Activated CD4-positive, alpha-beta T cell treated with anti-CD3 and anti-CD28 coated beads, Interleukin-2, amount 10 ng/mL, durations not matched to agents 24 days and 14 days (primary cell): ENCODE measurements around the gene FBF1. TPM values are rescaled to one million over a fixed set of nuclear protein-coding genes. Genes with fewer than 3 reads are reported as not detected.

ENCODE experiments used
- DNase-seq: peaks from one replicate; pipeline ENCODE4 v3.0.0; 2022
- H3K27ac Mint-ChIP-seq: one replicate; pipeline ENCODE4 v1.8.0; 2022; ENCODE audit warnings: mild to moderate bottlenecking, mixed read lengths
- H3K27me3 Mint-ChIP-seq: one replicate; pipeline ENCODE4 v1.8.0; 2022; ENCODE audit warnings: mixed read lengths
- H3K36me3 Mint-ChIP-seq: one replicate; pipeline ENCODE4 v1.8.0; 2022; ENCODE audit warnings: low read depth, mild to moderate bottlenecking, mixed read lengths
- H3K4me1 Mint-ChIP-seq: one replicate; pipeline ENCODE4 v1.8.0; 2021; ENCODE audit warnings: mixed read lengths
- H3K4me3 Mint-ChIP-seq: one replicate; pipeline ENCODE4 v1.8.0; 2022; ENCODE audit warnings: mild to moderate bottlenecking, moderate library complexity, mixed read lengths
- H3K9me3 Mint-ChIP-seq: one replicate; pipeline ENCODE4 v1.8.0; 2021; ENCODE audit warnings: mixed read lengths
- intact Hi-C: fragments of 100-400 bp; cut with micrococcal nuclease; formaldehyde crosslinking; loops from one replicate; pipeline ENCODE4 v1.15.1; 2023
- total RNA-seq: library from RNA; stranded (reverse); gene quantifications from 2 replicates; pipeline ENCODE4 v1.2.3, GENCODE V29; 2022

The FBF1 gene
- total RNA-seq, 1 donor from 2014 or later = 18.6 TPM

DNA sequence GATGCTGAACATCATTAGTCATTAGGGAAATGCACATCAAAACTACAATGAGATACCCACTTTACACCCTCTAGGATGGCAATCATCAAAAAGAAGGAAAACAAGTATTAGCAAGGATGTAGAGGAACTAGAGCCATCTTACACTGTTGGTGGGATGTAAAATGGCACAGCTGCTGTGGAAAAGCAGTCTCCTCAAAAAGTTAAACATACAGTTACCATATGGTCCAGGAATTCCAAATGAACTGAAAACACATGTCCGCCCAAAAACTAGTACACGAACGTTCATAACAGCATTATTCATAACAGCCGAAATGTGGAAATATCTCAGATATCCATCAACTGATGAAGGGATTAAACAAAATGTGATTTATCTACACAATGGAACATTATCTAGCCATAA lies 7.0 kb downstream of the FBF1 start:
- H3K4me3 Mint-ChIP-seq = no peak overlapping the region
- no peaks in the 10 kb centered on the region for H3K9me3 Mint-ChIP-seq
- no peaks in the 10 kb centered on the region for H3K4me1 Mint-ChIP-seq
- H3K27ac Mint-ChIP-seq = no peak overlapping the region
- intact Hi-C loops = no loop called here
- DNase-seq = no peak
- H3K36me3 Mint-ChIP-seq = peaks cover 2% of the 10 kb centered on the region
- H3K27me3 Mint-ChIP-seq = no peaks in the 10 kb centered on the region

DNA sequence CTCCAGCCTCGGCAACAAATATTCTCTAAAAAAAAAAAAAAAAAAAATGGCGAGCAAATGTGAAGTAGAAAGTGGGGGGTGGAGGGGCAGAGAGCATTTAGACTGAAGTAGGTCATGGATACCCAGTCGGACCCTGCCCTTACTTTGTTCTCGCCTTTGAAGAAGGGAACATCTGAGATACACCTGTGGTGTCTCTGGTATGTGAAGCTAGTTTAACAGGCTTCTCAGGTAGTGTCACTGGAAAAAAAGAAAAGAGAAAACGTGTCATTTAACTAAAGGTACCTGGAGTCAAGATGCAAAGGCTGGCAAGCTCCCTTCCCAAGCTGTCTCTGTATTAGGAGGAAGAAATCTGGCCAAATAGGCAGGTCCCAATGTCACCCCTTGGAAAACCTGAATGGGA lies 8.0 kb downstream of the FBF1 start:
- H3K27ac Mint-ChIP-seq = no peak overlapping the region
- no peak for DNase-seq
- H3K4me1 Mint-ChIP-seq = no peaks in the 10 kb centered on the region
- no peaks in the 10 kb centered on the region for H3K27me3 Mint-ChIP-seq
- H3K9me3 Mint-ChIP-seq = no peaks in the 10 kb centered on the region
- intact Hi-C loops = no loop called here
- H3K36me3 Mint-ChIP-seq = peaks cover 3% of the 10 kb centered on the region
- H3K4me3 Mint-ChIP-seq = no peak overlapping the region

DNA sequence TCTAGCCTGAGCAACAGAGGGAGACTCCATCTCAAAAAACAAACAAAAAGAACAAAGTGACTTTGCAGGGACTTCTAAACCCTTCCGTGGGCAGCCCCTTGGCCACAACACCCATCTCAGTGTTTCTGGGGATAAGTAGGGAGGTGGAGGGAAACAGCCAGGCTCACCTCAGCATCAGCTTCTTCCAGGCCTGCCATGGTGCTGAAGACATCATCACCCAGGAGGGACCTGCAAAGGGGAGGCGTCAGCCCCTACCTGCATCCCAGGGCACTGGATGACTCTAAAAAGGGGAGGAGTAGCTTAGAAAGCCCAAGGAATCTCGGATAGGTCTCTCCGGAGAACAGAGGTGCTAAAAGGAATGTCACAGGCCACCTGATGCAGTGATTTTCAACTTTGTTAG lies 9.8 kb downstream of the FBF1 start:
- Mint-ChIP-seq H3K4me3 (no peak overlapping the region), H3K27ac (no peak overlapping the region), H3K9me3 (no peaks in the 10 kb centered on the region), H3K4me1 (no peaks in the 10 kb centered on the region), H3K36me3 (peaks cover 3% of the 10 kb centered on the region), H3K27me3 (no peaks in the 10 kb centered on the region)
- no peak for DNase-seq
- intact Hi-C loops = no loop called here

DNA sequence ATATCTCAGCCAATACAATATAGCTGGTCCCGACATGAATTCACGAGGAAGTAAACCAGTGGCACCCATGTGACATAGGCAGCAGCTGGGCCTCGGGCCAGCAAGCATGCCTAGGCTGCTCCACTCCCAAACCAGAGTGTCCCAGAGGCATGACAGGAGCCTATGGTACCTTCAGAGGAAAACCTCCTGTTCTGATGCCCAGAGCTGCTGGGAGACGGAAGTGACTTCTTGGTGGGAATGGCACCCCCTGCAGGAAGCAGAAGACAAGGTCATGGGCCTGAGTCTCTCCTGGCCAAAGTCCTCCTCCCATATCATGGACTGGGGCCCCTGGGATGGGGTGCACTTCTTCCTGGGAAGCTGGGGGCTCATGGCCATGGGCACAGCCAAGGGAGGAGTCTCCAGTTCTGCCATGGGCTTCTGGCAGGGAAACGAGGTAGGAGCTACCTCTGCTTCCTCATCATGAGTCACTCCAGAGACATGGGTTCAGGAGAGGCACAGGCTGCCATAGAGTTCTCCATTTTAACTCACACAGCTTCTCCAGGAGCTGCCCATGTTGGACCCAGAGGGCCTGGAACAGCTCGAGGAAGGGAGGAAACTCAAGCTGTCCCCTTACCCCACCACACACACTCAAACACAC lies 13.4 kb downstream of the FBF1 start:
- no peak overlapping the region for H3K4me3 Mint-ChIP-seq
- no peak overlapping the region for H3K27ac Mint-ChIP-seq
- no peaks in the 10 kb centered on the region for H3K9me3 Mint-ChIP-seq
- intact Hi-C loops = no loop called here
- H3K36me3 Mint-ChIP-seq = peaks cover 5% of the 10 kb centered on the region
- H3K27me3 Mint-ChIP-seq = no peaks in the 10 kb centered on the region
- no peaks in the 10 kb centered on the region for H3K4me1 Mint-ChIP-seq
- no peak for DNase-seq

DNA sequence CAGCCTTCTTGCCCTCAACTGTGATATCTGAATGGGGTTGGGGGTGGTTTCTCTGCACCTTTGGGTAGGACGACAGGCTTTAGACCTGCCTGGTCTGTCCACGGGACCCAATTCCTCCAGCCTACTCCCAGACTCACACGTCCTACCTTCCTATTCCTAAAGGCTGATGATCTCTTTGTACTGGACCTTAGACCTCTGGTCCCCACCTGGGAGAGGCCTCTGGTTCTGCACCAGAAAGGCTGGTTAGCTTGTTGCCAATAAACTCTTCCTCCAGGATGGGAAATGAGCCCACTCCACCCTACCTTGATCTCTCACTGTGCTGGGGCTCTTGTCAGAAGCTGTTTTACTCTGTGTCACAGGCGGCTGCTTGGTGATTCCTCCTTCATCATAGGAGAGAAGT lies 14.4 kb downstream of the FBF1 start:
- no peak overlapping the region for H3K4me3 Mint-ChIP-seq
- no peaks in the 10 kb centered on the region for H3K27me3 Mint-ChIP-seq
- H3K9me3 Mint-ChIP-seq = no peaks in the 10 kb centered on the region
- no peak for DNase-seq
- H3K27ac Mint-ChIP-seq = no peak overlapping the region
- no peaks in the 10 kb centered on the region for H3K4me1 Mint-ChIP-seq
- intact Hi-C loops = no loop called here
- H3K36me3 Mint-ChIP-seq = peaks cover 5% of the 10 kb centered on the region

DNA sequence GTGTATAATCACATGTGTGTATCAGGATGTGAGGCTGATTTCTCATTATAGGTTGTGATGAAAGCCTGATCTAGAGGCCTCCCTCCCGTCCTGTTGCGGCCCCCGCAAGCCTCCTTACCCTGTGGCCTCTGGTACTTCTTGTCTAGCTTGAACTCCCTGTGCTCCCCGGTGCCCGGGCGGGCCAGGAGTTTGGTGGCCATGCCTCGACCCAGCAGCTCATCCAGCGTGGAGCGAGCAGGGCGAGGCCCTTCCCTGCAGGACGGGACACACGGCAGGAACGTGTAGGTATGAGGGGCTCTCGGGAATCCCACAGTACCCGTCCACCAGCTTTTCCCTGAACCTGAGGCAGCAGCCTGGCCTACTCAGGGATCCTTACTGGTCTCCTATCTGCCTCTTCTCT lies 14.9 kb downstream of the FBF1 start:
- Mint-ChIP-seq H3K9me3 (no peaks in the 10 kb centered on the region), H3K4me1 (no peaks in the 10 kb centered on the region)

DNA sequence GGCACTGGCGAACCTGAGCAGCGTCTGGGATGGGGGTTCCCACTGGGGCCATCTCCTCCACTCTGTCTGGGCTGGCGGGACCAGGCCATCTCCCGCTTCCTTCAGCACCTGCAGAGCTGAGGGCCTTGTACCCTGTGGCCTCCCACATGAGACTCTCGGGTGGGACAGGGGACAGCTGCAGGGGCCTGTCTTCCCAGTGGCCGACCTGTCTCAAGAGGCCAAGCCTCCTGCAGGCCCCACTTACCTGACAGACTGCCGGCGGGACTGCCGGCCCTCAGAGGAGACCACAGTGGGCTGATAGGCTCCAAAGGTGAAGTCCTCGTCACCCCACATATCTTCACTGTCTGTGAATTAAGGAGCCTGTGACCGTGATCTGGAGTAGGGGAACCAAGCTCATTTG lies 15.7 kb downstream of the FBF1 start:
- H3K4me3 Mint-ChIP-seq = no peak overlapping the region
- intact Hi-C loops = no loop called here
- no peak overlapping the region for H3K27ac Mint-ChIP-seq
- no peaks in the 10 kb centered on the region for H3K27me3 Mint-ChIP-seq
- peaks cover 5% of the 10 kb centered on the region for H3K36me3 Mint-ChIP-seq
- DNase-seq = no peak
- H3K4me1 Mint-ChIP-seq = no peaks in the 10 kb centered on the region
- no peaks in the 10 kb centered on the region for H3K9me3 Mint-ChIP-seq

More for the DNA sequence above, 14.9 kb downstream of the FBF1 start:
- no peak overlapping the region for H3K4me3 Mint-ChIP-seq
- intact Hi-C loops = no loop called here
- no peaks in the 10 kb centered on the region for H3K27me3 Mint-ChIP-seq
- H3K36me3 Mint-ChIP-seq = peaks cover 5% of the 10 kb centered on the region
- DNase-seq = no peak
- H3K27ac Mint-ChIP-seq = no peak overlapping the region

DNA sequence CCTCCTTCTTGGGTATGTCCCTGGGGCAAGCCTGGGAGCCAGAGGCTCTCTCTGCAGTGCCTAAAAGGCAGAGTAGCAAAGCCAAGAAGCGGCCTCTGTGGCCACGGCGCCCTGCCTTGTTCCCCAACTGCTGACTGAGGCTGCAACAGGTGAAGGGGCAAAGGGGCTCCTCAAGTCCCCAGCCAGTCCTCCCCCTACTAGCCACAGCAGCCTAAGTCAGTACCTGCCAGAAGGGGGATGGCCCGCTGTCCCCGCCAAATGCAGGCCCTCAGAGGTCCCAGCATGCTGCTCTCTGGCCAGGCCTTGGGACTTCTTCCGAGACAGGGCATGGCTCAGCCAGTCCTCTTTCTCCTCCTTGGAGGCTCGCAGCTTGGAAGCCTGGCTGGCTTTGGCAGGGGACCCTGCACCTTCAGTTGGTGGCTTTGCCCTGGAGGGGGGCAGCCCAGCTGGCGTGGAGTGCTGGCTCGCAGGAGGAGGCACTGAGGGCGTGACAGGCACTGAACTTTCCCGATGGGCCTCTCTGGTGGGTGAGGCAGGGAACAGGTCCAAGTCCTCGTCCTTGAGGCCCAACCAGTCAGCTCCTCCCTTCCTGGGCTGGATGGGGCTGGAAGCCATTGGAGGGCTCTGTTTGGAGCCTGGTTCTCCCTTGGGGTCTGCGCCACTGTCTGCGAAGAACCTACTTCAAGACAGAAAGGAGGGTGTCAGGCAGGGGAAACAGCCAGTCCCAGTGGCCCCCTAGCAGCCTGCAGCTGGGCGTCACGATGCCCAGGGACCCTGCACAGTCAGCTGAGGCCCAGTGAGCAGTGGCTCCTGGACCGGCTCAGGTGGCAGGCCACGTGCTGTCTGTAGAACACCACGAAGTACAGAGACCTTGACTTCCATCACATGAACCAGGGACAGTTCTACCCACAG lies 17.6 kb downstream of the FBF1 start:
- H3K9me3 Mint-ChIP-seq = no peaks in the 10 kb centered on the region
- no peaks in the 10 kb centered on the region for H3K4me1 Mint-ChIP-seq
- intact Hi-C loops = no loop called here
- no peak overlapping the region for H3K4me3 Mint-ChIP-seq
- H3K27ac Mint-ChIP-seq = no peak overlapping the region
- DNase-seq = no peak
- H3K36me3 Mint-ChIP-seq = peaks cover 5% of the 10 kb centered on the region
- no peaks in the 10 kb centered on the region for H3K27me3 Mint-ChIP-seq

DNA sequence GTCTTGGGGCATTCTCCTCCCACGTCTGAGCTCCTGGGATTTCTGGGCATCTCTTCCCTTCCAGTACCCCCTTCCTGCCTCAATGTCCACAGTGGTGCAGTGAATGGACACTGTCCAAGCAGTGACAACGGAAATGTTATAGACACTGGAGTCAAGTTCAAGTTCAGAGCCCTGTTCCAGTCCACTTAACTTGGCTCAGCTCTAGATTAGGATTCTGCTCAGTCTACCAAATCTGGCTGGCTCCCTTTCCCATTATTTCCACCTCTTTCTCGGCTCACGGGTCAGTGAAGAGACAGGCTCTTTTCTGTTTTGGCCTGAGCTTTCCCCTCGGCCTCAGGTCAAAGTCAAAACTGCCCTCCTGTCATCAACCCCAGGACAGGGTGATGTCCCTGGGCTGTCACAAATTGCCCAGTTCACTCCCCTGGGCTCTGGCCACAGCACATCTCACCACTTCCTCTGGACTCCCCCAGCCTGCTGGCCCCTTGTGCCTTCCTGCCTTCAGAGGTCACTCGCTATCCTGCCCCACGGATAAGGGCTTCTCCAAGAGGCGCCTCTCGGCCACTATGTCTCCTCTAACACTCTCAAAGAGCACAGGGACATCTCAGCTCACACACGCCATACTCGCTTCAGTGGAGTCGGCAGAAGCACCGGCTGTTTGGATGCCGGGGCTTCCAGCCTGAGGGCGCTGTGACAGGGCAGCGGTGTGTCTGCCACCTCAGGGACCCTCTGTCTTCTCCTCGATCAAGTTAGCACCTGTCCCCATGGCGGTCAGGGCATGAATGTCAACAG lies 18.5 kb downstream of the FBF1 start:
- no peak overlapping the region for H3K27ac Mint-ChIP-seq
- intact Hi-C loops = no loop called here
- no peak overlapping the region for H3K4me3 Mint-ChIP-seq
- no peaks in the 10 kb centered on the region for H3K4me1 Mint-ChIP-seq
- DNase-seq = no peak
- H3K9me3 Mint-ChIP-seq = no peaks in the 10 kb centered on the region
- H3K27me3 Mint-ChIP-seq = no peaks in the 10 kb centered on the region
- H3K36me3 Mint-ChIP-seq = peaks cover 3% of the 10 kb centered on the region

DNA sequence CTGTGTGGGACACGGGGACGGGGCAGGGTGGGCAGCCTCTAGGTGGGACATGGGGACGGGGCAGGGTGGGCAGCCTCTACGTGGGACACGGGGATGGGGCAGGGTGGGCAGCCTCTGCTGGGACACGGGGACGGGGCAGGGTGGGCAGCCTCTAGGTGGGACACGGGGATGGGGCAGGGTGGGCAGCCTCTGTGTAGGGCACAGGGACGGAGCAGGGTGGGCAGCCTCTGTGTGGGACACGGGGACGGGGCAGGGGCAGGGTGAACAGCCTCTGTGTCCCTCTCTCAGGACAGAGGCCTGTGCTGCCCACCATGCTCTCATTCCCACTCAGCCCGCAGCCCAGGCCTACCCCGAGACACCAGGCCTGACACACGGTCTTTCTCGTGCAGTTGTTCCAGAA lies 19.2 kb downstream of the FBF1 start:
- no peak overlapping the region for H3K27ac Mint-ChIP-seq
- intact Hi-C loops = no loop called here
- DNase-seq = no peak
- H3K4me3 Mint-ChIP-seq = no peak overlapping the region
- peaks cover 3% of the 10 kb centered on the region for H3K36me3 Mint-ChIP-seq
- H3K27me3 Mint-ChIP-seq = no peaks in the 10 kb centered on the region
- H3K4me1 Mint-ChIP-seq = no peaks in the 10 kb centered on the region
- H3K9me3 Mint-ChIP-seq = no peaks in the 10 kb centered on the region

DNA sequence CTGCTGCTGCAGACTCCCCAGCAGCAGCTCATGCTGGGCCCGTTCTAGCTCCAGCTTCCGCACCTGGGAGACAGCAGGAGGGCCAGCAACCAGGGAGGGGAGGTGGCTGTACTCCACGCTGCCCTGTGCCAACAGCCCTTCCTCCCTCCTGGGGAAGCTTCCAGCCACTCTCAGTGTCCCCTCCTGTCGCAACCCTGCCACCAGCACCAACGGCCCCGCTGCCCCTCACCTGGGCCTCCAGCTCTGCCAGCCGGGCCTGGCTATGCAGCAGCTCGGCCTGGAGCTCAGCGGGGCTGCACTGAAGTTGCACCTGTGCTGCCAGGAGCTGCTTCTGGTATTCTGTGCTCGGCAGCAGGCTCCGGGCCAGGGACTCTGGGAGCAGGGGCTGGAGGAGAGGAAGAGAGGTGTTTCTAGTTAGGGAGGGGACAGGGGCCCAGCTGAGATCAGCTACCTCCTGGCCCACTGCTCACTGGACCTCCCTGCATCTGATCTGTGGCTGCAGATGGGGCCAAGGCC lies 20.7 kb downstream of the FBF1 start:
- H3K9me3 Mint-ChIP-seq = no peaks in the 10 kb centered on the region
- intact Hi-C loops = no loop called here

DNA sequence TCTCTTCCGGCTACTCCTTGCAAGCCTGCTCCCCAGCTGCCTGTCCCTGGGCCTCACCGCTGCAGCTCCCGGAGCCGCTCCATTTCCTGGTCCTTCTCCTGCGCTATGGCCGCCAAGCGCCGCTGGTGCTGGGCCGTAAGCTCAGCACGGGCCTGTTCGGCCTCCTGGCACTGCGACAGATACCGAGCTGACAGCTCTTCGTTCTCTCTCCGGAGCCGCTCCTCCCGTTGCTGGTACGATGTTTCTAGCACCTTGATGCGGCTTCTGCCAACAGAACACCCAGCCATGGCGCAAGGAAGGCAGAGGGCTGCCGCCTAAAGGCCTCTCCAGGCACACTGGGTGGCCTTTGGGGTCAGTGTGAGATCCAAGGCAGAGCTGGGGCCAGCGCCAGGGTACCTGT lies 21.2 kb downstream of the FBF1 start:
- DNase-seq = no peak
- Mint-ChIP-seq H3K4me1 (no peaks in the 10 kb centered on the region), H3K9me3 (no peaks in the 10 kb centered on the region), H3K27me3 (no peaks in the 10 kb centered on the region), H3K4me3 (no peak overlapping the region), H3K27ac (no peak overlapping the region), H3K36me3 (peaks cover 3% of the 10 kb centered on the region)
- intact Hi-C loops = no loop called here

More for the DNA sequence above, 20.7 kb downstream of the FBF1 start:
- no peaks in the 10 kb centered on the region for H3K4me1 Mint-ChIP-seq
- H3K36me3 Mint-ChIP-seq = peaks cover 3% of the 10 kb centered on the region
- H3K27ac Mint-ChIP-seq = no peak overlapping the region
- no peak overlapping the region for H3K4me3 Mint-ChIP-seq
- H3K27me3 Mint-ChIP-seq = no peaks in the 10 kb centered on the region
- no peak for DNase-seq

DNA sequence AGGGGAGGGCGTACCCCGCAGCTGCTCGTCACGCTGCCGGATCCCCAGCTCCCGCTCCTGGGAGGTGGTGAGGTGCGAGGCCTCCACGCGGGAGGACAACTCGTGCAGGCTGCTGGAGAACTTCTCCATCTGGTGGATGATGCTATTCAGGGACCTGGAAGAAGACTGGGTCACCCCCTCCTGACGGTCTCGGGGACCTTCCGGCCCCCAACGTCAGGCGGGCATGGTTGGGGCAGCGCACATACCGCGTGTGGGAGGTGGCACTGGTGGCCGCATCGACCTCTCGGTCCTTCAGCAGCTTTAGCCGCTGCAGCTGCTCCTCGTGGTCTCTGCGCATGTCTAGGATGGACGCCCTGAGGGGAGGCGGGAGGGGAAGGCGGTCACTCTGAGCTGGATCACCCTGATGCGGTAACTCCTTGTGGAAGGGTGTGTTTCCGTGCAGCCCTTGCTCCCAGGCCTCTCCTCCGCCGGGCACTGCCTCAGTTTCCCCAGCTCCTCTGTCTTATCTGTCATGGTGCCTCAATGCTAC lies 22.9 kb downstream of the FBF1 start:
- Mint-ChIP-seq H3K4me3 (no peak overlapping the region), H3K9me3 (no peaks in the 10 kb centered on the region), H3K27ac (no peak overlapping the region), H3K36me3 (peaks cover 6% of the 10 kb centered on the region), H3K27me3 (no peaks in the 10 kb centered on the region), H3K4me1 (no peaks in the 10 kb centered on the region)
- no peak for DNase-seq
- intact Hi-C loops = no loop called here
